Limb (tissue), 2 donors: ENCODE measurements around the gene PSORS1C2.

ENCODE experiments used
- DNase-seq, 2 donors: peaks; one replicate each; pipeline ENCODE4 v3.0.0-alpha.2; 2016; ENCODE audit errors: extremely low spot score in 2 of 2

The PSORS1C2 gene

DNA sequence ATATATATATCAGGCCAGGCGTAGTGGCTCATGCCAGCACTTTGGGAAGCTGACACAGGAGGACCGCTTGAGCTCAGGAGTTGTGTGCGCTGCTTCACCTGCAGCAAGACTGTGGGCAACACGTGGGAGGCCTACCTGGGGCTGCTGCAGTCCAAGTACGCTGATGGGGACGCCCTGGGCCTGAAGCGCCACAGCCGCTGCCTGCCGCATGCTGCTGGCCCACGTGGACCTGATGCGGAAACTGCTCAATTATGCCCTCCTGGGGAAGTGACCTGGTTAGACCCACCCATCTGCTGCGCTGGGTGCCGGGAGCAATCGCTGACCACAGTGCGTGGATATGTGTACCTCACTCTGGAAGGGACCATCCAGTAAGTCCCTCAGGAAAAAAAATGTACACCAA is 1.8 kb upstream of the PSORS1C2 start:
- no peak for DNase-seq

DNA sequence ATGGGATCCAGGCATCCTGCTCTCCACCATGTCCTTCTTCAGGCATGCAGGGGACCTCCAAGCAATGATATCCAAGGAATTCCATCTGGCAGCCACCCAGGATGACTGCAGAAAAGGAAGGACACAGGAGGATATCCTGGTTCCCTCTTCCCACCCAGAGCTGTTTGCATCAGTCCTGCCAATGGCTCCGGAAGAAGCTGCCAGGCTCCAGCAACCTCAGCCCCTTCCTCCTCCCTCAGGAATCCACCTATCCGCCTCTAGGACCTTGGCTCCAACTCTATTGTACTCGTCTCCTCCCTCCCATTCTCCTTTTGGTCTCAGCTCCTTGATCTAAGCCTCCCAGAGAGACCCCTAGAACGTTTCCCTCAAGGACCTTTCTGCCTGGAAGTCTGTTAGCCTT is 733 bp upstream of the PSORS1C2 start:
- no peak for DNase-seq

DNA sequence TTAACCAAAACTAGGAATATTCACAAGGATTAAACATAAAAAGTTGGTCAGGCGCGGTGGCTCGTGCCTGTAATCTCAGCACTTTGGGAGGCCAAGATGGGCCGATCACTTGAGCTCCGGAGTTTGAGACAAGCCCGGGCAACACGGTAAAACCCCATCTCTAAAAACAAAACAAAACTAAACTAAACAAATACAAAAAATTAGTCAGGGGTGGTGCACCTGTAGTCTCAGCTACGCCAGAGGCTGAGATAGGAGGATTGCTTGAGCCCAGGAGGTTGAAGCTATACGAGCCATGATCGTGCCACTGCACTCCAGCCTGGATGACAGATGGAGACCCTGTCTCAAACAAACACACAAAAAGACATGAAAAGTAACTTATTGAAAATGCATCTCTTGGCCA is 3.2 kb downstream of the PSORS1C2 start:
- DNase-seq: no peak

DNA sequence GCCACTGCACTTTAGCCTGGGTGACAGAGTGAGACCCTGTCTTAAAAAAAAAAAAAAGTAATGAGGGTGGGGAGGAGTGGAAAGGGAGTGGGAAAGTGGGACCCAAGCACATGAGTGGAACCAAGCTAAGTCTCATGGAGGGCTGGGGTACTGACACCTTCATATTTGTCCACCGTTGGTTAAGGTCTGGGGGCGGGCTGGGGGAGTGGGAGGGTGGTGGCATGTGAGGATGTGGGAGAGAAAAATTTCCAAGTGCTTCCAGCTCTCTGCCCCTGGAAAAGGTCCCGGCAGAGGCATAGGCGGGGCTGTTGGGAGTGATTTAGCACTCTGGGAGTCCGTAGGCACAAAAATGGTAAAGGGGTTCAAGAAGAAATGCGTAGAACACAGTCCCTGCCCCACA is 6.1 kb downstream of the PSORS1C2 start:
- DNase-seq: no peak

DNA sequence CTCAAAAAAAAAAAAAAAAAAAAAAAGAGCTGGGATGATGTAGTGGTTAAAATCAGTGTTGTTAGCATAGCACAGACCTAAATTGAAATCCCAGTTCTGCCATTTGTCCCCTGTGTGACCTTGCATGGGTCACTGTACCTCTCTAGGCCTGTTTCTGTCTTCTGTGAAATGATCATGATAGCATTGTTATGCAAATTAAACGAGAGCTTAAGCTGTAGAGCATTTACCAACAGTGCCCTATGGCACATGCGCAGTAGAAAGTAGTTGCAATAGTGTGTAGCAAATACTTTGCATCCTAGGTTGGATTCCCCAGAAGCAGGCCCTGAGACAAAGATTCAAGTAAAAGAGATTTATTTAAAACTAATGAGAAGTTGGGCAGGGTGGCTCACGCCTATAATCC is 7.3 kb downstream of the PSORS1C2 start:
- no peak for DNase-seq

DNA sequence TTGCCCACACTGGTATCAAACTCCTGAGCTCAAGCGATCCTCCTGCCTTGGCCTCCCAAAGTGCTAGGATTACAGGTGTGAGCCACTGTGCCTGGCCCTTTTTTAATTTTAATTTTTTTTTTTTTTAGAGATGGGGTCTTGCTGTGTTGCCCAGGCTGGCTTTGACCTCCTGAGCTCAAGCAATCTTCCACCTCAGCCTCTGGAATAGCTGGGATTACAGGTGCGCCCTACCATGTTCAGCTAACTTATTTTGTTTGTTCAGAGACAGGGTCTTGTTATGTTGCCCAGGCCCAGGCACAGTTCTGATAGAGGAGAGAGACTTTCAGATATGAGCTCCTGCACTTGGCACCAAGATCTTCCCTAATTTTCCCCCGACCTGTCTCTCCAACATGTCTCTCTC is 8.1 kb downstream of the PSORS1C2 start:
- DNase-seq: no peak

DNA sequence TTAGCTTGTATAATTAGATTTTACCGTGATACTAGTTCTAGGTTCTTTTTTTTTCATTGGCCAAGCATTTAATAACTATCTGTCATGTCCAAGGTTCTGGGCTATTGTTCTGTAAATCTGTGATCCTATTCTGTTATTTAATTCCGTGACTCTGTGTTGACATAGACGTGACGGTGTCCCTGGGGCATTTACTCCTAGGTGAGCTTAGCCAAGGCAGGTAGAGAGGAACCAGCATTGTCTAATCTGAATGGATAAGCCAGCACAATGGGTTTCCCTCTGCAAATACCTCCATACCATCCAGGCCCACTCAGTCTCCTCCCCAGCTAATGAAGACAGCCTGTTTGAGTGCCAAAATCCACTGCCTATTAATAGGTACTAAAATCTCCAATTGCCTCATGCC is 9.7 kb downstream of the PSORS1C2 start:
- DNase-seq: no peak

DNA sequence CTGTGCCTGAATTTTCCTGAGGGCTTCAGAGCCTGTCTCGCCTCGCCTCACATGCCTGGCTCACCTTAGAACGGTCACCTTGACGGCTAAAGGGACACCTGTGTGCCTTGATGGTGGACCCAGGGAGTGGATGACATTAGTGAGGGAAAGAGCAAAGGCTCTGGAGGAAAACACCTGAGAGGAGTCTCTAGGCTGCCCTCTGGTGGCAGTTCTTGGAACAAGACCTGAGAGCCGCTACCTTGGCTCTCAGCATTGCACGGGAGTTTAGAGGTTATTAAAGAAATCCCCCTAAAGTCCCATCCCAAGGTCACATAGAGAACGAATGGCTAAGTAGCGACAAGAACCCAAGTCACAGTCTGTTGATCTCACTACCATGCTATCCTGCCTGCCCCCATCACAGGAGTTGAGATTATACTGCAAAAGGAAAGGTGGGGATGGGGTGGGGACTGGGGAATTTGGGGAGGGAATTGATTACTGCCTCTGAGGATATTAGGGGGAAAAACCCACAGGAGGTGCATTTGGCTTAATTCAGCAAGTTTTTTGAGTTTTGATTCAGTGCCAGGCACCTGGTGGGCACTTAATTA is 10.7 kb downstream of the PSORS1C2 start:
- peak in 1 of 2 donors; percentile 69 for DNase-seq

DNA sequence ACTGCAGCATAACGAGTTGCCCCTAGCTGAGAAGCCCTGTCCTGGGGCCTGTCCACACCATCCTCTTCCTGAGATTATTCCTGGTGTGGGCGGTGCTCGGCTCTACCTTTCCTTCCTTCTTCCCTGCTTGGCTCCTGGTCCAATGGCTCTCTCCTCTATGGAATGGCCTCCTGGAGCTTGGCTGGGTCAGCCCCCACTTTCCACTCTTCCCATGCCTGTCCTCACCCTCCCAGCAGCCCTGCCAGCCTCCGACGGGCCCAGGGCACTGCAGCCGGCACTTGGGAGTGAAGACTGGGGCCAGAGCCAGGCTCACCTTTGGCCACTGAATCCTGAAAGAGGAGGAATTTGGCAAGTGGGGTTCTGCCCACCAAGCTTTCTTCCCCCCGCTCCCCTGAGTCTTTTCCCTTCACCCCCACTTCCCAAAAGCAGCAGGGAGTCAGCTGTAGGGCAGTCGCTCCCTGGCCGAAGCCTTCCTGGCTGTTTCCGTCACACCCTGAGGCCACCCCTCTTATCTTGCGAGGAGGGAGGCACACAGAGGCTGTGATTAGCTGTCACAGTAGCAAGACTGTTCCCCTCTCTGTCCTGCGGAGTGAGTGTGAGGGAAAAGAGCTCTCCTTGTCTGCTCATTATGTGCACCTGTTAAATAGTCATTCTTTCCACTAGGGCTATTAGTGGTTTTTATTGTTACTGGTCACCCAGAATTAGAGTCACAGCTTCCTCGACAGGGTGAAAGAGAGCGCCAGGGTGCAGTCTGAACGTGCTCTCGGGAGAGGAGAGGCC is 12.3 kb downstream of the PSORS1C2 start:
- DNase-seq: no peak

DNA sequence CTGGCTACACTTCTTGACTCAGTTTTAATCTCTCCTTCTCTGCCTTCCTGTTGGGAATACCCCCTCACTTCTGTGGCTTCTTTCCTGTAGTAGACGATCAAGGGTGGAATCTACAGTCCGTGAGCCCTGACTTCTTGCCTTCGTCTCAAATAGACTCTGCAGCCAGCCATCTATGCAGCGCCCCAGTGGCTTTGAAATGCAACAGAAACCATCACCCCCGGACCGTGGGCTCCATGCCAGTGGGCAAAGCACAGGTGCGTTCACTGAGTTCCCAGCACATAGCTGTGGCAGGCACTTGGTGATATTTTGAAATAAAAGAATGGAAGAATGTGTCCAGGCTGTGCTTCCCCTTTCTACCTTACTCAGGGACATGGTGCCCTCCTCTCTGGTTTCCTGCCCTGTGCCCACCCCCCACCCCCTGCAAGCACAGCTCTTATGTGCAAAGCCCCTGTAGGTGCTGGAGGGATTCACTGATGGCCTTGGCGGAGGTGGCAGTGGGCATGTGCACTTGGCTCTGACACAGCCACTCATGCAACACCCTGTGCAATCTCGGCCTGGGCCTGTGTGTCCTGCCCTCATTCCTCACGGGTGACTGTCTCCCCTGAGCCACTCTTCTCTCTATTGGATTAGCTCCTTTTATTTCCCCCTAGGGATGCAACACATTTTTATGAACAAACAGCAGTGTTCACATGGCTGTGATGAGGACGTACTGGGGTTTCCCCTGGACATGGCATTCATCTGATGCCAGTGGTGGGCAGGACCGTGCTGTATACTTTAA is 13.1 kb downstream of the PSORS1C2 start:
- no peak for DNase-seq

DNA sequence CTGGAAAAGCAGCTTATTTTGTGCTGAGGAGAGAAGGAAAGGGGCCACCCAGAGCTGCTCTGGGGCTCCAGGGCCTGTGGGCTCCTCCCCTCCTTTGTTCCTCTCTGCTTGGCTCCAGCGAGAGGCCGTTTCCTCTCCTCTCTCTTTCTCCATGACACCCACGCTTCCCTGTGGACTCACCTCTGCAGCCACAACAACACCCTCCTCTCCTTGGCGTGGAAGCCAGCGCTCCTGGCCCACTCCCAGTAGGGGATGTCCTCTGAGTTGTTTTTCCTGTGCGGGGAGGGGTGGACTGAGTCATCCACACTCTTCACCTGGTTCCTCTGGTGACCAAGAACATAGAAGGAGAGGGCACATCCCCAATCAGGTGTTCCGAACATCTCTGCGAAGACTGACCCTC is 13.7 kb downstream of the PSORS1C2 start:
- DNase-seq: no peak

DNA sequence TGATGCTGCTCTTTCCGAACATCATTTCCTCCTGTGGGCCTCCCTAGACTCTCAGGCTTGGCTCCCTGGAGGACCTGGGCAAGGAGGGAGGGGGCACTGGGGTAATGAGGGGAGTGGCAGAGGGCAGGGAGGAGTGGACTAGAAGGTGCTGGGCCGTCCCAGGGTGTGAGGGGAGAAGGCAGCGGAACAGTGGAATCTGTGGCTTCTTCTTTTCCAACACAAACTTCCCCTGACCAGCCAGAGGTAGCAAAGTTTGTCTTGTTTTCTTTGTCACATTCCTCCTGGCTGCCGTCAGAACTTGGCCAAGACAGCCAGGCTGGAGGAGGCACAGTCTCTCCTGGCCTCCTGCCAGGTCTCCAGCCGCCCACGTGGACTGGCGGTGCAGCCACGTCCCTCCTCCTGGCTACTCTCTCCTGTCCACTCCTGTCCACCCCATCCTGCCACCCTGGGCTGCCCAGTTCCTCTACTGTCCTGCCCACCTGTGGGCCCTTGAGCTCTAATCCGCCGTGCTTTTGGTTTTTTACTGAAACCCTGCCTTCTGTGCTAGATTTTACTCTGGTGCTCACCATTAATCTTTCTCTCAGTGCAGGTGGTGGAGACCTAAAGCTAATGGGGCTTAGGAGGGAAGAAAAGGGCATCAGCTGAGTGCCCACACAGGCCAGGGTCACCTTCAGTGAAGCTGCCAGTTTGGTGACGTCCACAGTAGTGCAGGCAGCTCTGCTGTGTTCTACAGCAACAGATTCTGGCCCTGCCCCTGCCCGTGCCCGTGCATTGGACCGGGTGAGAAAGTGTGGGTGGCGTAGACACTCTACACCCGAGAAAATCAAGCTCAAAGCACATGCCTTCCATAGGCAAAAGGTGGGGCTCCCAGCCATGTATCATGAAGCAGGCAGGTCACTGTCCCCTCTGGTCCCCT is 15.8 kb downstream of the PSORS1C2 start:
- DNase-seq: peak in 1 of 2 donors; percentile 22

DNA sequence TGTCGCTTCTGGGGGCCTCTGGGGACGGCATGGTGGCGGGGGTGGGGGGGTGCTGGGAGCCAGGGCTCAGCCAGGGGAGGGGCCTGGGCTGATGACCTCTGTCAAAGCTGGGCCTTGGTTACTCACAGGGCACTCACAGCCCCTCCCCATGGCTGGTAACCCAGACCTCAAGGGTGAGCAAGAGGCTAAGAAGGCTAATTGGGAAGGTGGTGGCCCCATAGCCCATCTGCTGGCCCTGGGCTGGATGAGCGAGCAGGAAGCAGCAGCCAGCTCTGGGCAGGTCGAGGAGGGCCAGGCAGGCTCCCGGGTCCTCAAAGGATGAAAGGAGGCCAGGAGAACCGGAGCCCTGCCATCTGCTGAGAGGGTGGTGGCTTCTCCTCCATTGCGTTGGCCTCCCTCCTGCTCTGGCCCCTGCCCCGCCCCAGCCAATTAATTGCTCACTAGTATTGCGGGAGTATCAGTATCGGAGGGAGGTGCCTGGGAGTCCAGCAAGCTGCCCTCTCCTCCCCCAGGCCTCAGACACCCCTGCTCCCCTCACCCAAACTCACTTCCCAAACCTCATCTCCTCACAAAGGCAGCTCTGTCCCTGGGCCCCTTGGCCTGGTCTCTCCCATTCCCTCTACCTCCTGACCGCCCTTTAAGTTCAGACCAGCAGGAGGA is 17.6 kb downstream of the PSORS1C2 start:
- DNase-seq: no peak

DNA sequence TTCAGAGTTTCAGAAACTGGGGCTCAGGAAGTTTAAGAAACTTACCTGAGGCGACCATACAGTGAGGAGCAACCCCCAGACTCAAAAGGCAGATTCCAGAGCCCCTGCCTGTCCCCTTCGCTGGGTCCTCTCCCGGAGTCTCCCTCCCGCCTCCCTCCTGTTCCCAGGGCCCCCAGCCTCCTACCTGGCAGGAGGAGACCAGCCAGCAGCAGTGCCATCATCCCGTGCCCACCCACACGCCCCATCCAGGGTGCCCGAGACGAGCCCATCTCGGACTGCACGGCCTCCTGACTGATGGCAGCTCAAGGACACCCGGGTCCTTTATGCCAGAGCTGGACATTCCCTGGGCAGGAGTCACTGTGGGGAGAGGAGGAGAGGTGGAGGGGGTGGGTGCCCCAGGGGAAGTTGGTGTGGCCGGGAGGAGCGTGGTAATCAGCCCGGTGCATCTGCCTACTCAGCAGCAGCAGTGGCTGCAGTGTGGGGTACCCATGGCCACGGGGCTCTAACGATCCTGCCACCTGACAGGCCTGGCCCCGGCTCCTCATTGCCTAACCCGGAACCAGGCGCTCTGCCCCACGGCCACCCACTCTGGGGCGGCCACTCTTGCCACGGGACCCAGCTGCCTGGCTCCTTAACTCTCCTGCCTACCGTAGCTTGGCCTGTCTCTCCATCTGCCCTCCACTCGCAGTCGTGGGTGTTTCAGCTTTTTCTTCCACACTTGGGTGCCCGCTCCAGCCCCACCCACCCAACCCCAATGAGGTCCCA is 18.5 kb downstream of the PSORS1C2 start, which contains the start of gene CDSN:
Gene CDSN, minus strand, starts transcription at position 296 of the 765 bp plus-strand sequence. Its CDS starts 27 bp downstream, at position 269.
- no peak for DNase-seq

DNA sequence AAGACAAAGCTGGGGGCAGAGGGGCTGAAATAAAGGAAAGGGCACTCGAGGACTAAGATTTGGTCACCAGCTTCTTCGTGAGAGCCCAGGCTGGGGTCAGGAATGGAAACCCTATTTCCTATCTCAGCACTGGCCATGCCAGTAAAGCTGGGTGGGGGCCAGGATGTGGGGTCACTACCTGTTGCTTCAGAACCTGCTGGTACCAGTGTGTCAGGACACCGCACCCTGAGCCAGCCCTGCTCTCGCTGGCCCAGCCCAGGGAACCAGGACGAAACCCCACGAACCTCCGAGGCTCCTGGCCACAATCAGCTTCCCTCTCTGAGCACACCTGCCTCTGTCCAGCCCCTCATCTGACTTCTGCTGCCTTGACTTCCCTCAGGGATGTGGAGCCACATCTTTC is 20.7 kb downstream of the PSORS1C2 start:
- DNase-seq: no peak

DNA sequence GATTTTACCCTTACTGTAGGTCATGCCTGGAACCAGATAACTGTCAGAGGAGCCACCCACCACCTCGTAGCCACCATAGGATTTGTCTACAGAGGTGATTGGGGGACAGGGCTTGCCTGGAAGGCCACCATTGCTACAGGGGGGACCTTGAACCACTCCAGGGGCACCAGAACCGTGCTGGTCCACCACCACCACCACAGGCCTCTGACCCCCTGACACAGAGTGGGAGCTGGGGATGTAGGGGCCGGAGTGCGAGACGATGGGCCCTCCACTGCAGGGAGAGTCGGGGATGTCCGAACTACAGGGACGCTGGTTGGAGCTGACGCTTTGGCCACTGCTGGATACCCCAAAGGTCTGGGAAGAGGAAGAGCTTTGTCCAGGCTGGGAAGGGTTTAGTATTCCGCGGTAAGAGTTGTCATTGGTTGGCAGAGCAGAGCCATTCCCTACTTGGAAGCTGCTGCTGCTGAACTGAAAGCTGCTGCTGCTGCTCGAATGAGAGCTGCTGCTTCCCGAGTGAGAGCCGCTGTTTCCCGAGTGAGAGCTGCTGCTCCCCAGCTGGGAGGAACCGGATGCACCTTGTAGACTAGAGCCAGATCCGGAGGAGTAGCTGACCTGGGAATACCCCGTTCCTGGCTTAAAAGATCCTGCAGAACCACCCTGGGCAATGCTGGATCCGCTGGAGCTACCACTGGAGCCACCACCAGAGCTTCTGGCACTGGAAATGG is 22.0 kb downstream of the PSORS1C2 start:
- DNase-seq: no peak

DNA sequence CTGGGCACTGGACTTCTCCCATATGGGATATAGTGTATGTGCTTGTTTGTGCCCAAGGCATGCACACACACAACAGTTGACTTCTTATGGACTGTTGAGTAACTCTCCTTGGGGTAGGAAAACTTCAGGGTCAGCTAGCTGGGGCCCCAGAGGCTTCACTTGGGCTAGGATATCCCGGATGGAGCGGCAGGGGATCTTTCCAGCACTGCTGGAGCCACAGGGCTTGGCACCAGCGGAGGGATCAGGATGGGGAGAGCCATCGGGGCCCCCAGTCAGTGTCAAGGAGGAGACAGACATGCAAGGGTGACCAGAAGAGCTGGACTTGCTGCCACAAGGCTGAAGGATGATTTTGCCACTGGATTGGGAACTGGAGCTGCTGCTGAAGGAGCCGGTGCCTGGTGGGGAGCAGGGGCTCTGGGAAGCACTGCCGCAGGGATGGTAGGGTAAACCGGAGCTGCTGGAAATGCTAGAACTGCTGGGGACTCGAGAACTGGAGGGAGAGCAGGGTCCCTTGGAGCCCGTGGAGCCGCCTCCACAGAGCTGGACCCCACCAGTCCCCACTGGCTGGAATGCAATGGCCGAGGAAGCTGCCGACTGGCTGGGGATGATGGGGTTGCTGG is 22.8 kb downstream of the PSORS1C2 start:
- DNase-seq: no peak

DNA sequence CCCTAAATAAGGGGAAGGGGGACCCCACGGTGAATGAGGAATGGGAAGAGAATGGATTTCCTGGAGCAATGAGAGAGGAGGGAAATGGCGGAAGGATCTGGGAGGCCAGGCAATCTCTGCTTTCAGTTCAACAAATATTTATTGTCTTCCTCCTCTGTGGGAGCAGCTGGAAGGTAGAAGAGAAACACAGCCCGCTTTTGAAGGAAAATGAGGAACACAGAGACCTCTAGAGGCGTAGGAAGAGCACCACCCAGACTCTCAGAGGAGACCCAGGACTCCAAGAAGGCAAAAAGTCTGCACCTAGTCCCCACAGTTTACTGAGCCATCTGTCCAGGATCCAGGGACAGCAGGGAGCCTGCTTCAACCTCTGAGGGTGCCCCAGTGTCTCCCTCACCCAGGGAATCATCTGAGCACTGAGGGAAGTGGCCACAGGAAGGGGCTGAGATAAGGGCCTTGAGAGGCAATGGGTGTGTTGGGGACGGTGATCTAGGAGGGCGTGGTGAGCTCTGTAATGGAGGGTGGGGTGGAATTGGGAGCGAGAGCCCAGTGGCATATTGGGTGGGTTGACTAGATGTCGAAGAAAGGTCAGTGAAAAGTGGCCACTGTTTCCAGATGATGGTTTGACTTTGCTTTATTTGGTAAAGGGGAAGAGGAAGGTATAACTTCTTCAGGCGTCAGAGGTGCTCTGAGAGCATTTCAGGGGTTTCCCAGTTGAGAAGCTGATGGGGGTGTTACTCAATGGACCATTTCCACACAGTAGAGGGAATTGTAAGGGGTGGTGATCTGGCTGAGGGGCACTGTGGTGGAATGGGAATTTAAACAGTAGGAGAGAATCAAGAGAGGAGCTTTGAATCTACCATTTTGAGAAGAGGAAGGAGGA is 23.7 kb downstream of the PSORS1C2 start:
- no peak for DNase-seq
